ENCODE measurements around the gene RNF208. TPM values are rescaled to one million over a fixed set of nuclear protein-coding genes. Genes with fewer than 3 reads are reported as not detected.

The RNF208 gene
- total RNA-seq, 1 experiment from 2014 or later, result not detected

- DNase-seq (ENCODE audit: low read depth), result no peak
Measured at GRCh38 chr9:137178201-137178938, 43.7 kb downstream of the RNF208 start.

GRCh38 chr9:137176302-137177182 is 45.5 kb downstream of the RNF208 start:
- DNase-seq (ENCODE audit: low read depth), result peak; percentile 50

- DNase-seq (ENCODE audit: low read depth), result no peak
Measured at GRCh38 chr9:137175345-137175961, 46.6 kb downstream of the RNF208 start.

GRCh38 chr9:137174722-137175293 is 47.2 kb downstream of the RNF208 start:
- DNase-seq (ENCODE audit: low read depth), result no peak

GRCh38 chr9:137173796-137174664 is 48.0 kb downstream of the RNF208 start:
- no peak for DNase-seq (ENCODE audit: low read depth)

GRCh38 chr9:137172901-137173795 is 48.9 kb downstream of the RNF208 start:
- DNase-seq (ENCODE audit: low read depth), result no peak

GRCh38 chr9:137171149-137171900 is 50.7 kb downstream of the RNF208 start:
- no peak for DNase-seq (ENCODE audit: low read depth)

- DNase-seq (ENCODE audit: low read depth), result no peak
Measured at GRCh38 chr9:137170486-137171148, 51.4 kb downstream of the RNF208 start.

Other genes starting within 250 kb of the RNF208 start
- 2.0 TPM in 1 of 2 replicates, not detected in the other for gene PTGDS, start 244.7 kb downstream of the RNF208 start, total RNA-seq (2014; rRNA removed)
- 0.11 TPM in 1 of 2 replicates, not detected in the other for gene LCNL1, start 239.2 kb downstream of the RNF208 start, total RNA-seq (2014; rRNA removed)
- 53.2 and 67.3 TPM in 2 replicates for gene PAXX, start 229.8 kb downstream of the RNF208 start, total RNA-seq (2014; rRNA removed)
- 0.52 TPM in 1 of 2 replicates, not detected in the other for gene CLIC3, start 225.7 kb downstream of the RNF208 start, total RNA-seq (2014; rRNA removed)
- 13.2 and 15.5 TPM in 2 replicates for gene ABCA2, start 194.0 kb downstream of the RNF208 start, total RNA-seq (2014; rRNA removed)
- not detected in 2 replicates for gene FUT7, start 190.2 kb downstream of the RNF208 start, total RNA-seq (2014; rRNA removed)
- gene NPDC1, start 176.1 kb downstream of the RNF208 start, total RNA-seq (2014; rRNA removed), result 5.3 and 5.5 TPM in 2 replicates
- not detected in 2 replicates for gene ENTPD2, start 168.2 kb downstream of the RNF208 start, total RNA-seq (2014; rRNA removed)
- 16.1 and 17.7 TPM in 2 replicates for gene SAPCD2, start 151.7 kb downstream of the RNF208 start, total RNA-seq (2014; rRNA removed)
- gene UAP1L1, start 144.7 kb downstream of the RNF208 start, total RNA-seq (2014; rRNA removed), result 13.6 and 17.6 TPM in 2 replicates
- 78.4 and 92.8 TPM in 2 replicates for gene MAN1B1, start 135.3 kb downstream of the RNF208 start, total RNA-seq (2014; rRNA removed)
- gene DPP7, start 107.5 kb downstream of the RNF208 start, total RNA-seq (2014; rRNA removed), result 81.8 and 91.5 TPM in 2 replicates
- 0.29 TPM in 1 of 2 replicates, not detected in the other for gene GRIN1, start 83.1 kb downstream of the RNF208 start, total RNA-seq (2014; rRNA removed)
- gene LRRC26, start 52.2 kb downstream of the RNF208 start, total RNA-seq (2014; rRNA removed), result not detected in 2 replicates
- 0.45 TPM in 1 of 2 replicates, not detected in the other for gene TMEM210, start 50.2 kb downstream of the RNF208 start, total RNA-seq (2014; rRNA removed)
- gene ANAPC2, start 33.7 kb downstream of the RNF208 start, total RNA-seq (2014; rRNA removed), result 21.9 and 24.4 TPM in 2 replicates
- 108 and 115 TPM in 2 replicates for gene SSNA1, start 33.6 kb downstream of the RNF208 start, total RNA-seq (2014; rRNA removed)
- gene TPRN, start 21.5 kb downstream of the RNF208 start, total RNA-seq (2014; rRNA removed), result 6.3 and 10.7 TPM in 2 replicates
- gene TMEM203, start 16.6 kb downstream of the RNF208 start, total RNA-seq (2014; rRNA removed), result 45.7 and 50.1 TPM in 2 replicates
- 15.4 and 16.9 TPM in 2 replicates for gene NDOR1, start 16.5 kb downstream of the RNF208 start, total RNA-seq (2014; rRNA removed)
- 4.1 and 4.4 TPM in 2 replicates for gene CYSRT1, start 2.9 kb upstream of the RNF208 start, total RNA-seq (2014; rRNA removed)
- 0.06 and 0.23 TPM in 2 replicates for gene RNF224, start 5.3 kb upstream of the RNF208 start, total RNA-seq (2014; rRNA removed)
- gene SLC34A3, start 8.7 kb upstream of the RNF208 start, total RNA-seq (2014; rRNA removed), result 0.06 TPM in 1 of 2 replicates, not detected in the other
- gene TUBB4B, start 19.0 kb upstream of the RNF208 start, total RNA-seq (2014; rRNA removed), result 517 and 586 TPM in 2 replicates
- not detected in 2 replicates for gene STPG3, start 29.0 kb upstream of the RNF208 start, total RNA-seq (2014; rRNA removed)
- gene NELFB, start 33.1 kb upstream of the RNF208 start, total RNA-seq (2014; rRNA removed), result 60.7 and 61.8 TPM in 2 replicates
- 2.6 and 2.8 TPM in 2 replicates for gene TOR4A, start 55.5 kb upstream of the RNF208 start, total RNA-seq (2014; rRNA removed)
- 0.06 TPM in 1 of 2 replicates, not detected in the other for gene NRARP, start 80.0 kb upstream of the RNF208 start, total RNA-seq (2014; rRNA removed)
- gene EXD3, start 200.9 kb upstream of the RNF208 start, total RNA-seq (2014; rRNA removed), result 4.0 and 6.5 TPM in 2 replicates
- 0.17 and 0.19 TPM in 2 replicates for gene NOXA1, start 201.2 kb upstream of the RNF208 start, total RNA-seq (2014; rRNA removed)
- not detected in 2 replicates for gene ENTPD8, start 219.1 kb upstream of the RNF208 start, total RNA-seq (2014; rRNA removed)
- gene NSMF, start 237.1 kb upstream of the RNF208 start, total RNA-seq (2014; rRNA removed), result 53.7 and 64.0 TPM in 2 replicates